ENCODE results near the gene SLC38A10.

Gene SLC38A10

GRCh38 chr17:81218991-81219390 is 76.1 kb downstream of the SLC38A10 start:
- no peaks in the 10 kb centered on the region for H3K9me3 Mint-ChIP-seq
- H3K4me1 Mint-ChIP-seq: peaks cover 12% of the 10 kb centered on the region
- peaks cover 5% of the 10 kb centered on the region for H3K36me3 Mint-ChIP-seq (ENCODE audit: insufficient read depth)
- no peaks in the 10 kb centered on the region for H3K27me3 Mint-ChIP-seq
- H3K27ac Mint-ChIP-seq (ENCODE audit: low read depth): no peak overlapping the region
- no peak overlapping the region for H3K4me3 Mint-ChIP-seq
- DNase-seq (ENCODE audit: low spot score in 2 of 2) (no peak), ATAC-seq (replicated peaks; ENCODE audit: extremely low read depth, poor library complexity, severe bottlenecking) (no peak)

GRCh38 chr17:81218459-81218858 is 76.6 kb downstream of the SLC38A10 start:
- Mint-ChIP-seq H3K27ac (ENCODE audit: low read depth) (no peak overlapping the region), H3K4me1 (peaks cover 7% of the 10 kb centered on the region), H3K9me3 (no peaks in the 10 kb centered on the region), H3K4me3 (no peak overlapping the region), H3K27me3 (no peaks in the 10 kb centered on the region), H3K36me3 (ENCODE audit: insufficient read depth) (peaks cover 5% of the 10 kb centered on the region)
- ATAC-seq (replicated peaks; ENCODE audit: extremely low read depth, poor library complexity, severe bottlenecking): no peak
- no peak for DNase-seq (ENCODE audit: low spot score in 2 of 2)

- Mint-ChIP-seq H3K4me3 (no peak overlapping the region), H3K36me3 (ENCODE audit: insufficient read depth) (peaks cover 5% of the 10 kb centered on the region), H3K9me3 (no peaks in the 10 kb centered on the region), H3K4me1 (no peaks in the 10 kb centered on the region), H3K27me3 (no peaks in the 10 kb centered on the region), H3K27ac (ENCODE audit: low read depth) (no peak overlapping the region)
- DNase-seq (ENCODE audit: low spot score in 2 of 2) (no peak), ATAC-seq (replicated peaks; ENCODE audit: extremely low read depth, poor library complexity, severe bottlenecking) (no peak)
Observed at GRCh38 chr17:81217491-81217890, 77.6 kb downstream of the SLC38A10 start.

- no peak overlapping the region for H3K4me3 Mint-ChIP-seq
- peaks cover 2% of the 10 kb centered on the region for H3K36me3 Mint-ChIP-seq (ENCODE audit: insufficient read depth)
- DNase-seq (ENCODE audit: low spot score in 2 of 2) (no peak), ATAC-seq (replicated peaks; ENCODE audit: extremely low read depth, poor library complexity, severe bottlenecking) (no peak)
- no peaks in the 10 kb centered on the region for H3K9me3 Mint-ChIP-seq
- no peak overlapping the region for H3K27ac Mint-ChIP-seq (ENCODE audit: low read depth)
- H3K4me1 Mint-ChIP-seq: no peaks in the 10 kb centered on the region
- H3K27me3 Mint-ChIP-seq: no peaks in the 10 kb centered on the region
Observed at GRCh38 chr17:81213978-81214377, 81.1 kb downstream of the SLC38A10 start.

GRCh38 chr17:81212365-81212764 is 82.7 kb downstream of the SLC38A10 start:
- no peak overlapping the region for H3K4me3 Mint-ChIP-seq
- no peaks in the 10 kb centered on the region for H3K27me3 Mint-ChIP-seq
- H3K36me3 Mint-ChIP-seq (ENCODE audit: insufficient read depth): peaks cover 2% of the 10 kb centered on the region
- H3K9me3 Mint-ChIP-seq: no peaks in the 10 kb centered on the region
- DNase-seq (ENCODE audit: low spot score in 2 of 2): no peak
- ATAC-seq (replicated peaks; ENCODE audit: extremely low read depth, poor library complexity, severe bottlenecking): no peak
- no peaks in the 10 kb centered on the region for H3K4me1 Mint-ChIP-seq
- H3K27ac Mint-ChIP-seq (ENCODE audit: low read depth): no peak overlapping the region

GRCh38 chr17:81210868-81211267 is 84.2 kb downstream of the SLC38A10 start:
- no peaks in the 10 kb centered on the region for H3K27me3 Mint-ChIP-seq
- DNase-seq (ENCODE audit: low spot score in 2 of 2): no peak
- no peaks in the 10 kb centered on the region for H3K9me3 Mint-ChIP-seq
- no peak for ATAC-seq (replicated peaks; ENCODE audit: extremely low read depth, poor library complexity, severe bottlenecking)
- peaks cover 2% of the 10 kb centered on the region for H3K36me3 Mint-ChIP-seq (ENCODE audit: insufficient read depth)
- H3K4me1 Mint-ChIP-seq: no peaks in the 10 kb centered on the region
- H3K27ac Mint-ChIP-seq (ENCODE audit: low read depth): no peak overlapping the region
- no peak overlapping the region for H3K4me3 Mint-ChIP-seq

GRCh38 chr17:81210466-81210865 is 84.6 kb downstream of the SLC38A10 start:
- DNase-seq (ENCODE audit: low spot score in 2 of 2) (no peak), ATAC-seq (replicated peaks; ENCODE audit: extremely low read depth, poor library complexity, severe bottlenecking) (no peak)
- Mint-ChIP-seq H3K27ac (ENCODE audit: low read depth) (no peak overlapping the region), H3K27me3 (no peaks in the 10 kb centered on the region), H3K9me3 (no peaks in the 10 kb centered on the region), H3K36me3 (ENCODE audit: insufficient read depth) (peaks cover 2% of the 10 kb centered on the region), H3K4me1 (no peaks in the 10 kb centered on the region), H3K4me3 (no peak overlapping the region)

GRCh38 chr17:81209141-81209540 is 86.0 kb downstream of the SLC38A10 start:
- no peaks in the 10 kb centered on the region for H3K4me1 Mint-ChIP-seq
- ATAC-seq (replicated peaks; ENCODE audit: extremely low read depth, poor library complexity, severe bottlenecking): no peak
- peaks cover 2% of the 10 kb centered on the region for H3K36me3 Mint-ChIP-seq (ENCODE audit: insufficient read depth)
- H3K9me3 Mint-ChIP-seq: no peaks in the 10 kb centered on the region
- no peak overlapping the region for H3K27ac Mint-ChIP-seq (ENCODE audit: low read depth)
- no peak overlapping the region for H3K4me3 Mint-ChIP-seq
- no peak for DNase-seq (ENCODE audit: low spot score in 2 of 2)
- H3K27me3 Mint-ChIP-seq: no peaks in the 10 kb centered on the region

GRCh38 chr17:81208651-81209050 is 86.5 kb downstream of the SLC38A10 start:
- DNase-seq (ENCODE audit: low spot score in 2 of 2) (no peak), ATAC-seq (replicated peaks; ENCODE audit: extremely low read depth, poor library complexity, severe bottlenecking) (no peak)
- Mint-ChIP-seq H3K9me3 (no peaks in the 10 kb centered on the region), H3K4me1 (no peaks in the 10 kb centered on the region), H3K27me3 (no peaks in the 10 kb centered on the region), H3K36me3 (ENCODE audit: insufficient read depth) (peaks cover 2% of the 10 kb centered on the region), H3K27ac (ENCODE audit: low read depth) (no peak overlapping the region), H3K4me3 (no peak overlapping the region)

GRCh38 chr17:81207610-81208581 is 87.2 kb downstream of the SLC38A10 start:
- ATAC-seq (replicated peaks; ENCODE audit: extremely low read depth, poor library complexity, severe bottlenecking) (no peak), DNase-seq (ENCODE audit: low spot score in 2 of 2) (no peak)
- H3K9me3 Mint-ChIP-seq: no peaks in the 10 kb centered on the region
- H3K36me3 Mint-ChIP-seq (ENCODE audit: insufficient read depth): peaks cover 2% of the 10 kb centered on the region
- H3K4me3 Mint-ChIP-seq: no peak overlapping the region
- no peaks in the 10 kb centered on the region for H3K4me1 Mint-ChIP-seq
- H3K27ac Mint-ChIP-seq (ENCODE audit: low read depth): peak overlapping the region; percentile 80
- H3K27me3 Mint-ChIP-seq: no peaks in the 10 kb centered on the region

GRCh38 chr17:81206657-81207056 is 88.5 kb downstream of the SLC38A10 start:
- H3K27me3 Mint-ChIP-seq: no peaks in the 10 kb centered on the region
- no peaks in the 10 kb centered on the region for H3K9me3 Mint-ChIP-seq
- no peak overlapping the region for H3K27ac Mint-ChIP-seq (ENCODE audit: low read depth)
- no peak overlapping the region for H3K4me3 Mint-ChIP-seq
- ATAC-seq (replicated peaks; ENCODE audit: extremely low read depth, poor library complexity, severe bottlenecking) (no peak), DNase-seq (ENCODE audit: low spot score in 2 of 2) (no peak)
- H3K4me1 Mint-ChIP-seq: no peaks in the 10 kb centered on the region
- peaks cover under 1% of the 10 kb centered on the region for H3K36me3 Mint-ChIP-seq (ENCODE audit: insufficient read depth)

GRCh38 chr17:81206166-81206565 is 88.9 kb downstream of the SLC38A10 start:
- Mint-ChIP-seq H3K27ac (ENCODE audit: low read depth) (no peak overlapping the region), H3K27me3 (no peaks in the 10 kb centered on the region), H3K36me3 (ENCODE audit: insufficient read depth) (no peaks in the 10 kb centered on the region), H3K4me1 (no peaks in the 10 kb centered on the region), H3K4me3 (no peak overlapping the region), H3K9me3 (no peaks in the 10 kb centered on the region)
- DNase-seq (ENCODE audit: low spot score in 2 of 2) (no peak), ATAC-seq (replicated peaks; ENCODE audit: extremely low read depth, poor library complexity, severe bottlenecking) (no peak)

- Mint-ChIP-seq H3K27ac (ENCODE audit: low read depth) (no peak overlapping the region), H3K27me3 (no peaks in the 10 kb centered on the region)
- no peak for DNase-seq (ENCODE audit: low spot score in 2 of 2)
Observed at GRCh38 chr17:81204578-81204977, 90.5 kb downstream of the SLC38A10 start.

More at GRCh38 chr17:81204578-81204977, 90.5 kb downstream of the SLC38A10 start:
- Mint-ChIP-seq H3K4me1 (no peaks in the 10 kb centered on the region), H3K36me3 (ENCODE audit: insufficient read depth) (peaks cover 1% of the 10 kb centered on the region), H3K4me3 (no peak overlapping the region), H3K9me3 (no peaks in the 10 kb centered on the region)
- no peak for ATAC-seq (replicated peaks; ENCODE audit: extremely low read depth, poor library complexity, severe bottlenecking)
